Measurements from ENCODE around the gene TTLL11. TPM values are rescaled to one million over a fixed set of nuclear protein-coding genes. Genes with fewer than 3 reads are reported as not detected.

TTLL11 gene
- total and polyA plus RNA-seq, 2 experiments from 2014 or later, result 4.7 to 6.7 TPM

- H3K27ac ChIP-seq, result no peak overlapping the region
- no peaks in the 10 kb centered on the region for H3K9me3 ChIP-seq (ENCODE audit: low read depth)
- no peak for TF ChIP-seq CTCF (IDR thresholded peaks at IDR 0.05; ENCODE audit: low read depth, low read length)
- peaks cover 3% of the 10 kb centered on the region for H3K27me3 ChIP-seq
- H3K36me3 ChIP-seq, result no peaks in the 10 kb centered on the region
- no peak overlapping the region for H3K4me3 ChIP-seq
- peaks cover 3% of the 10 kb centered on the region for H3K4me1 ChIP-seq (ENCODE audit: low read depth)
- no peak for DNase-seq (ENCODE audit: low read depth in 1 of 2, low spot score in 1 of 2)
These were observed 9.0 kb upstream of the TTLL11 start for GRCh38 chr9:122102156-122102555.

- Histone ChIP-seq H3K36me3 (no peaks in the 10 kb centered on the region), H3K27me3 (peaks cover 3% of the 10 kb centered on the region), H3K4me1 (ENCODE audit: low read depth) (no peaks in the 10 kb centered on the region), H3K4me3 (no peak overlapping the region), H3K27ac (no peak overlapping the region), H3K9me3 (ENCODE audit: low read depth) (no peaks in the 10 kb centered on the region)
- DNase-seq (ENCODE audit: low read depth in 1 of 2, low spot score in 1 of 2), result no peak
- no peak for TF ChIP-seq CTCF (IDR thresholded peaks at IDR 0.05; ENCODE audit: low read depth, low read length)
These were observed 7.6 kb upstream of the TTLL11 start for GRCh38 chr9:122100756-122101155.

GRCh38 chr9:122099271-122099869 is 6.3 kb upstream of the TTLL11 start:
- TF ChIP-seq CTCF (IDR thresholded peaks at IDR 0.05; ENCODE audit: low read depth, low read length), result peak; percentile 82
- DNase-seq (ENCODE audit: low read depth in 1 of 2, low spot score in 1 of 2), result peak; percentile 84 to 89

GRCh38 chr9:122097679-122098315 is 4.7 kb upstream of the TTLL11 start:
- DNase-seq (ENCODE audit: low read depth in 1 of 2, low spot score in 1 of 2), result peak in 1 of 2 donors; percentile 9
- no peak for TF ChIP-seq CTCF (IDR thresholded peaks at IDR 0.05; ENCODE audit: low read depth, low read length)
- Histone ChIP-seq H3K36me3 (no peaks in the 10 kb centered on the region), H3K27ac (no peak overlapping the region), H3K4me3 (no peak overlapping the region), H3K27me3 (peaks cover 19% of the 10 kb centered on the region), H3K4me1 (ENCODE audit: low read depth) (no peaks in the 10 kb centered on the region), H3K9me3 (ENCODE audit: low read depth) (no peaks in the 10 kb centered on the region)

More at GRCh38 chr9:122099271-122099869, 6.3 kb upstream of the TTLL11 start:
- Histone ChIP-seq H3K9me3 (ENCODE audit: low read depth) (no peaks in the 10 kb centered on the region), H3K36me3 (no peaks in the 10 kb centered on the region), H3K4me3 (no peak overlapping the region), H3K27ac (no peak overlapping the region), H3K4me1 (ENCODE audit: low read depth) (no peaks in the 10 kb centered on the region), H3K27me3 (peaks cover 11% of the 10 kb centered on the region)

- H3K9me3 ChIP-seq (ENCODE audit: low read depth), result no peaks in the 10 kb centered on the region
- H3K4me1 ChIP-seq (ENCODE audit: low read depth), result no peaks in the 10 kb centered on the region
- no peak overlapping the region for H3K27ac ChIP-seq
- no peaks in the 10 kb centered on the region for H3K36me3 ChIP-seq
- no peak for TF ChIP-seq CTCF (IDR thresholded peaks at IDR 0.05; ENCODE audit: low read depth, low read length)
- DNase-seq (ENCODE audit: low read depth in 1 of 2, low spot score in 1 of 2), result no peak
- peaks cover 19% of the 10 kb centered on the region for H3K27me3 ChIP-seq
- no peak overlapping the region for H3K4me3 ChIP-seq
These were observed 3.7 kb upstream of the TTLL11 start for GRCh38 chr9:122096620-122097415.

Measured in cardiac muscle cell (in vitro differentiated cells and primary cell).